Esophagus muscularis mucosa (tissue), 4 donors: Measurements from ENCODE around the gene STRIP2. TPM values are rescaled to one million over a fixed set of nuclear protein-coding genes. Genes with fewer than 3 reads are reported as not detected.

Experiments
- DNase-seq: peaks from one replicate; pipeline ENCODE4 v3.0.0-alpha.2; 2017; ENCODE audit errors: extremely low spot score
- H3K27ac ChIP-seq, 4 donors: fragments of 200-600 bp; sonication (generic); replicated peaks in 1 of 4; 1 replicate in 3 of 4; 2 replicates in 1 of 4; pipeline ENCODE4 v1.5.1; 2016 to 2019; ENCODE audit warnings: mild to moderate bottlenecking in 1 of 4
- H3K27me3 ChIP-seq, 4 donors: fragments of 200-600 bp; sonication (generic); one replicate each; pipeline versions ENCODE4 v1.5.1 to v1.6.0; 2016 to 2019
- H3K36me3 ChIP-seq, 4 donors: fragments of 200-600 bp; sonication (generic); one replicate each; pipeline ENCODE4 v1.5.1; 2016 to 2019
- H3K4me1 ChIP-seq, 4 donors: fragments of 200-600 bp; sonication (generic); one replicate each; pipeline ENCODE4 v1.5.1; 2016 to 2019
- H3K4me3 ChIP-seq, 4 donors: fragments of 200-600 bp; sonication (generic); 1 replicate in 2 of 4; 2 replicates in 2 of 4; pipeline ENCODE4 v1.5.1; 2016 to 2019; ENCODE audit warnings: mild to moderate bottlenecking in 4 of 4, moderate library complexity in 1 of 4
- H3K9me3 ChIP-seq, 4 donors: fragments of 200-600 bp; sonication (generic); 1 replicate in 3 of 4; 2 replicates in 1 of 4; pipeline ENCODE4 v1.5.1; 2016 to 2019
- CTCF ChIP-seq, 3 experiments: fragments of 200-600 bp in 2 of 3; fragments of 450-650 bp in 1 of 3; sonication (generic) in 2 of 3; IDR thresholded peaks; one replicate each; pipeline ENCODE4 v1.5.1; 2017 to 2019; ENCODE audit warnings: antibody characterized with exemption in 3 of 3, mild to moderate bottlenecking in 2 of 3, moderate library complexity in 1 of 3
- EP300 ChIP-seq: sonication (generic); formaldehyde crosslinking; IDR thresholded peaks from one replicate; pipeline ENCODE4 v1.6.1; 2017; ENCODE audit warnings: antibody characterized with exemption
- POLR2A ChIP-seq: fragments of 450-650 bp; IDR thresholded peaks from one replicate; pipeline ENCODE4 v1.6.1; 2017; ENCODE audit warnings: antibody characterized with exemption, moderate library complexity, mild to moderate bottlenecking, low read depth
- POLR2AphosphoS5 ChIP-seq, 2 donors: sonication (generic); formaldehyde crosslinking; IDR thresholded peaks; one replicate each; pipeline ENCODE4 v1.6.1; 2017; ENCODE audit warnings: antibody characterized with exemption in 2 of 2
- WGBS: methylation state at CpG from one replicate; pipeline ENCODE4 v1.1.5; 2018; 5-methylcytosine and 5-hydroxymethylcytosine counted together
- intact Hi-C: fragments of 100-400 bp; cut with DNase I; formaldehyde crosslinking; loops from one replicate; pipeline ENCODE4 v1.15.1; 2023
- small RNA-seq, 3 donors: library from RNA; depleted of rRNA; stranded (forward); fragments of <200 nt; gene quantifications; one replicate each; pipeline ENCODE3, GENCODE V24; 2016
- total RNA-seq, 4 donors: library from RNA; depleted of rRNA; stranded (reverse); fragments of >200 nt; gene quantifications; one replicate each; pipeline versions ENCODE4 v1.1.0 to v1.2.1, GENCODE V29; 2016

Gene STRIP2
- total RNA-seq, 4 donors from 2014 or later = 1.1 to 2.1 (median 1.9) TPM

GRCh38 chr7:129535896-129536295 lies 101.7 kb downstream of the STRIP2 start:
- DNase-seq = no peak
- no peaks in the 10 kb centered on the region for H3K9me3 ChIP-seq
- H3K4me1 ChIP-seq = no peaks in the 10 kb centered on the region
- H3K27me3 ChIP-seq = no peaks in the 10 kb centered on the region
- H3K4me3 ChIP-seq = no peak overlapping the region
- TF ChIP-seq POLR2AphosphoS5 (IDR thresholded peaks at IDR 0.05) = no peak
- no peak for TF ChIP-seq EP300
- no peaks in the 10 kb centered on the region for H3K36me3 ChIP-seq
- H3K27ac ChIP-seq = no peak overlapping the region
- intact Hi-C loops = no loop called here
- 58% methylated on average over 5 of the region's 5 CpGs for WGBS

- DNase-seq = no peak
Observed at GRCh38 chr7:129536323-129536722, 102.1 kb downstream of the STRIP2 start.

More at GRCh38 chr7:129536323-129536722, 102.1 kb downstream of the STRIP2 start:
- WGBS = 80% methylated on average over 9 of the region's 9 CpGs
- Histone ChIP-seq H3K36me3 (no peaks in the 10 kb centered on the region), H3K4me1 (no peaks in the 10 kb centered on the region), H3K27me3 (no peaks in the 10 kb centered on the region), H3K4me3 (no peak overlapping the region), H3K9me3 (no peaks in the 10 kb centered on the region), H3K27ac (no peak overlapping the region)
- intact Hi-C loops = no loop called here
- TF ChIP-seq POLR2A (no peak), EP300 (no peak), CTCF (IDR thresholded peaks at IDR 0.05) (no peak), POLR2AphosphoS5 (IDR thresholded peaks at IDR 0.05) (no peak)

Small RNA genes lying within 50 kb of the gene (small RNA-seq; reads per million reads assigned to genes)
- gene AC009244.1 (0 reads per million in 3 donors), gene RNU1-72P (0 reads per million in 3 donors), gene SNRPGP3 (0 reads per million in 3 donors)

Other genes with a start within 250 kb of the STRIP2 start
- 10 to 100 TPM in 3 of 4 donors, 1 to 10 TPM in 1; 8.7 to 23.9 (median 14.5) TPM for gene SMO, start 245.8 kb upstream of the STRIP2 start, total RNA-seq
- 10 to 100 TPM in 3 of 4 donors, 1 to 10 TPM in 1; 9.7 to 14.2 (median 11.9) TPM for gene AHCYL2, start 209.4 kb upstream of the STRIP2 start, total RNA-seq
- under 1 TPM in 1 of 4 donors, not detected in 3; 0.33 TPM for gene SMKR1, start 68.1 kb downstream of the STRIP2 start, total RNA-seq
- gene NRF1, start 177.3 kb downstream of the STRIP2 start, total RNA-seq = 10 to 100 TPM in 3 of 4 donors, 1 to 10 TPM in 1; 8.7 to 19.1 (median 15.9) TPM